HG03439 (cell line): ENCODE data around the gene SLC2A4.

ENCODE experiments used
- ATAC-seq: cut with Tn5 transposase; IDR thresholded peaks from one replicate; pipeline ENCODE4 v1.9.1; 2021; ENCODE audit warnings: mild to moderate bottlenecking, moderate library complexity; ENCODE audit not compliant: unreplicated experiment

The SLC2A4 gene

DNA sequence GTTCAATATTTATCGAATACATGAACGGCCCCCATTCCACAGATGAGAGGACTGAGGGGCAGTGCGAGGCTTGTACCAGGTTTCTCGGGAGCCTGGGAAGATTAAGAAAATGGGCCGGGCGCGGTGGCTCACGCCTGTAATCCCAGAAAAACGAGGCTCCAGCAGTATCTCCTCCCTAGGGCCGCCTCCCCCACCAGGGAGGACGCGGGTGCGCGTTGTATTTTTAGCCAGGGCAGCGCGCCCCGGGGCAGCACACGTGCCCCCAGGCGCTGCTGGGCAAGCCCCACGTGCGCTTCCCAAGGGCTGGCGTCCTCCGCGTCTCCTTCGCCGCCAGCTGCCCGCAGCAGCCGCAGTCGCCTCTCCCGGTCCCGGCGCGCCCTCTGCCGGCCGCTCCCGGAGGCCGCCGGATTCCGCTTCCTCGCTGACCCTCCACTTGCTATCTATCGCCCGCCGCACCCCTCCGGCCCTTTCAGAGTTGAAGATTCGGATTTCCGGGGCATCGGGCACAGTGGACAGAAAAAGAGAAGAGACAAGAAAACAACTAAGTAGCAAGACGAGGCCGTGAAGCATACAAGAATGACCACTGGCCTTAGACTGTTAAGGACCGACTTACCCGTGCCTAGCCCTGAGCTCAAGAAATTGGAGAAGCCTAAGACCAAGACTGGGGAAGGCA, 14.8 kb downstream of the SLC2A4 start:
- peak; percentile 64 for ATAC-seq

DNA sequence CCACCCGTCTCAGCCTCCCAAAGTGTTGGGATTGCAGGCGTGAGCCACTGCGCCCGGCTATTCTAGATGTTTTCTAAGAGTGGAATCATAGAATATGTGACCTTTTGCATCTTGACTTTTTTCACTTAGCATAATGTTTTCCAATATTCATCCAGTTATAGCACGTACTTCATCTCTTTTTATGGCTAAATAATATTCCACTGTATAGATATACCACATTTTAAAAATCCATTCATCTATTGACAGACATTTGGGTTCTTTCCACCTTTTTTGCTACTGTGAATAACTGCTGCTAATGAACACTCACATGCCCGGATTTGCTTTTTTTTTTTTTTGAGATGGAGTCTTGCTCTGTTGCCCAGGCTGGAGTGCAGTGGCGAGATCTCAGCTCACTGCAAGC, 22.7 kb downstream of the SLC2A4 start:
- ATAC-seq = no peak

DNA sequence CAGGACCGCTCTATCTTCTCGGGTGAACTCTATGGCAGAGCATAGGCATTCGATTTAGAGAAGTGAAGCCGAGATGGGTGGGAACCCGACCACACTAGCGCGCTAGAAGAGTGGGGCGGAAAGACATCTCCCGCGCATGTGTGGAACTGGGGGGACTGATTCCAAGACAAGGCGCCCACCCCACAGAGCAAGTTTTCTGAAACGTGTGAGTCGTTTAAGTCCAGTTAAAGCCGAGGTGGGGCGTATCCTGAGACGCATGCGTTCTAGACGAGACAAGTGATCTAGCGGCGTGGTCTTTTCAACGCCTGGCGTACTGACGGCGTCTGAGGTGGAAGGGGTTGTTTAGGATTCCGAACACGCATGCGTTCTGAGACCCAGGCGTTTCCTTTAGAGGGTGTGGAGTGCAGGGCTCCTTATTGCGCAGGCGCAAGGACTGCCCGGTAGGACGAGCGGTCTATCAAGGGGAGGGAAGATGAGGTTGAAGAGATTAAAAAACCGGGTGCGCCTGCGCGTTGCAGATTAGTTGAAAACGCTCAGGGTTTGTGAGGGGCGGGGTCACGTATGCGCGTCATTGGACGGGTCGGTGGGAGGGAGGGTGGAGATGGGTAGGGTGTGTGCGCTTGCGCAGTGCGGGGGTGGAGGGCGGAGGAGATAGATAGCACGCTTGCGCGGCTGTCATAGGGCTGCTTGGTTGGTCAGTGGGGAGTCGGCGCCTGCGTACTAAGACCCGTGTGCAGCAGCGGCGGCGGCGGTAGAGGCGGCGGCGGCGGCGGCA, 25.6 kb downstream of the SLC2A4 start, which contains the start of gene EIF5A:
Gene EIF5A, plus strand, starts transcription at position 718 of the 775 bp plus-strand sequence. CDS start 2,008 bp downstream, outside the sequence.
- ATAC-seq = peak; percentile 68

DNA sequence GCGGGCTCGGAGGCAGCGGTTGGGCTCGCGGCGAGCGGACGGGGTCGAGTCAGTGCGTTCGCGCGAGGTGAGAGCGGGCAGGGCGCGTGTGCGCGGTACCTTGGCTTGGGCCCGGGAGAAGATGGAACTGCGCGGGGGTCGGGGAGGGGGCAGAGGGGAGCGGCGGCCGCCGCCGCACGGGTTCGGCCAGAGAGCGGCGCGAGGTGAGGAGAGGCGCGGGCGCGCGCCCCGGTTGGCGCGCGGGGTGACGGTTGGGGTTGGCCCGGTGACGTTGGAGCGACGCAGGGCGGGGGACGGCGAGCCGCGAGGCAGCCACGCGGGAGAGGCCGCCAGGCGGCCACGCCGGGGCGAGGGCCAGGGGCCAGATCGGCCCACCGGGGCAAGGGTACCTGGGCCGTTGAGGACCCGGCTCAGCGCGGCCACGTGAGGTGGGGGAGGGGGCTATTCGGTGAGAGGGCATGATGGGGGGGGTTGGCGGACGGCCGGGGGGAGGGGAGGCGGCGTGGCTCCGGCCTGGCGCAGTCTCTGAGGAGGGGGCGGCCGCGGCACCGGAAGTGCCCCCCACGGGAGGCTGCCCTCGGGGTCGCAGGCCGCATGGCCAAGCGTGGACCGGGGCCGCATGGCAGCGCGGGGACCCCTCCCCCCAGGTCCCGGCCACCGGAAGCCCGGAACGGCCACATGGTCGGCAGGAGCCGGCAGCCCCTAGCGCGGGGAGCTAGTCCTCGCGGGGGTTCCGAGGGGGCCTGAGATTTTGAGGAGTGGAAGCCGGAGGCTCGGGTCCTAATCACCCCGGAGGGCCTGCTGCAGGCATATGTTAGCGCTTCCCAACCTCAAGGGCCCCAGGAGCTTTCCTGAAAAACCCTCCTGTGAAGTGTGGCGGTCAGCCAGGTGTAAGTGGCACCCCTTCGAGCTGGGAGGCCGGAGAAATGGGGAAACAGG, 26.4 kb downstream of the SLC2A4 start:
- no peak for ATAC-seq

DNA sequence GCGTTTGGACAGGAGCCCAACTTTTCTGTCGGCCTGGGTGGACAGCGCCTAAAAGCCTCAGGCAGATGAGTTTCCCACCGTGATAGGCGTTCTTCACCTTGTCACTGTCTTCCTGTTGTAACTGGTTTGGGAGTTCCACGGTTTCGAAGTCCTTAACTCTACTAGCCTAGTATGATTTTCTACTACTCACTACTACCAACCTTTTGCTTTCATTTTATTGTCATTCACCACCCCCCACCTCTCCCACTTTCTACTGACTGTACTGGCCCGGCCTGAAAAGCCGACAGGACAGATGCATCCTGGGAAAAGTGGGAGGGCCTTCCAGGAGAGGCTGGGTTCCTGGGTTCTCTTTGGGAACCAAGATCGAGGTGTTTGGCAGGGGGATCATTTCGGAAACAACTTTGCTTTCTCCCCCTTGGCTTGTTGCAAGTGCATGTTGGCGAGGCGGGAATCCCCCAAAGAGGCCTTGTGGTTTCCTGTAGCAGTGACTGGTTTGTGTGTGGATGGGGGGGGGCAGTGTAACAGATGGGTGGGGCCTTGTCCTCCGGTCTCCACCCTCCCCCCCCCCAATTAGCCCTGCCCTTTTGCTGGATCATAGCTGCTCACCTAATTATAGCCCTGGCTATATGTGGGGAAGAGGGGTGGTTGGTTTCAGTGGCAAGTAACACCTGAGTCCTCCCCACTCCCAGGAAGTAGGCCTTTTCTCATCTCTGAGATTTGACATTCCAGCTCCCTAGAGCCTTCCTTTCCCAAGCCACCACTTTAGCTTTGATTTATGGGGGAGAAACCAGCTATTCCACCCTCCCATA, 27.3 kb downstream of the SLC2A4 start:
- ATAC-seq = no peak

DNA sequence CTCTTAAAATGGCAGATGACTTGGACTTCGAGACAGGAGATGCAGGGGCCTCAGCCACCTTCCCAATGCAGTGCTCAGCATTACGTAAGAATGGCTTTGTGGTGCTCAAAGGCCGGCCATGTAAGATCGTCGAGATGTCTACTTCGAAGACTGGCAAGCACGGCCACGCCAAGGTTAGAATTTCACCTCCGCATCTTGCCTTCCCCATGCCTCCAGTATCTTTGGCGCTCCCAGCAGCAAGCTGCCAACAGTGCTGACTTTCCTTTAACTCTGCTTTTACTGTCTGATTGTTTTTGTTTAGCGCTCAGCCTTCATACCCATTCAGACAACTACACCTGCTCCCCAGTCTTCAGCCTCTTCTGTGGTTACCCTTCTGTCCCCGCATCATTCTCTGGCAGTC, 28.1 kb downstream of the SLC2A4 start:
- no peak for ATAC-seq

DNA sequence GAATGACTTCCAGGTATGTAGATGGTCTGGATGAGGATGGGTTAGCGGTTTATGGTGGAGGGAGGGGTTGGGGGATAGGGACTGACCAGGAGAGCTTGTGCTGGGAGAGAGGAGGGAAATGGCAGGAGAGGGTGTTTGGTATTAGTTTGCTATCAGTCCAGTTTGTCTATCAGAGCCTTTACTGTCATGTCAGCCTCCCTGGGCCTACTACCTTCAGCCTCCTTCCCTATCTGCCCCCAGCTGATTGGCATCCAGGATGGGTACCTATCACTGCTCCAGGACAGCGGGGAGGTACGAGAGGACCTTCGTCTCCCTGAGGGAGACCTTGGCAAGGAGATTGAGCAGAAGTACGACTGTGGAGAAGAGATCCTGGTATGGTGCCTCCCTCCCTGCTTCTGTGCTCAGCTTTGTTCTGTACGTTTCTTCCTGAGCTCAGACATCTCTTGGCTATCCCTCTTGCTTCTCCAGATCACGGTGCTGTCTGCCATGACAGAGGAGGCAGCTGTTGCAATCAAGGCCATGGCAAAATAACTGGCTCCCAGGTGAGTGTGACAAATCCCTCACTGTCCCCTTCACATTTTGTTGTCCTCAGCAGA, 29.7 kb downstream of the SLC2A4 start:
- ATAC-seq = no peak

DNA sequence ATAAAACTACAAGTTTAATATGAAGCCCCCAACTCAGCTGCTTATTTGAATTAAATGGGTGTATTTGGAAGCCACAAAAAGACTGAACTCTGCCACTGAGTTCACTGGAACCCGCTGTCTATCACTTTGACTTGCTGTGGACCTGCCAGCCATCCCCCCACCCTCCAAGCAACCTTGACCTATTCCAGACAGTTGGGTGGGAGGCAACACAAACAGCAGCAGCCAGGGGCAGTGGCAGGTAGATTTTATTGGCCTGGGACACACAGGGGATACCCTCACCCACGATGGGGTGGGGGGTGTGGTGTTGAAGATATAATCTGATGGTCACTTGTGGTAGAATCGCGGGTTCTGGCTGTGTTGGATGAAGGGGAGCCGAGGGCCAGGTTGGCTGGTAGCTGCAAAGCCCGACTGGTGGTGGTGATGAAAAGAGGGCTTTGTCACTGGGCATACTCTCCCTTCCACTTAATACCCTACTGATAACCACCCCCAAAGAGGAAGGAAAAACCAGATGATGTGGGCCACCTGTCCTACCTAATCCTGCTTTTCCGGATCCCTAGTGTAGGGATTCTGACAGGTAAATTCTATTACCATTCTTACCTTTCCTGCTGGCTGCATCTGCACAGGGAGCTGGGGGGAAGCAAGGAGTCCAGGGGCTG, 31.0 kb downstream of the SLC2A4 start:
- ATAC-seq = no peak

DNA sequence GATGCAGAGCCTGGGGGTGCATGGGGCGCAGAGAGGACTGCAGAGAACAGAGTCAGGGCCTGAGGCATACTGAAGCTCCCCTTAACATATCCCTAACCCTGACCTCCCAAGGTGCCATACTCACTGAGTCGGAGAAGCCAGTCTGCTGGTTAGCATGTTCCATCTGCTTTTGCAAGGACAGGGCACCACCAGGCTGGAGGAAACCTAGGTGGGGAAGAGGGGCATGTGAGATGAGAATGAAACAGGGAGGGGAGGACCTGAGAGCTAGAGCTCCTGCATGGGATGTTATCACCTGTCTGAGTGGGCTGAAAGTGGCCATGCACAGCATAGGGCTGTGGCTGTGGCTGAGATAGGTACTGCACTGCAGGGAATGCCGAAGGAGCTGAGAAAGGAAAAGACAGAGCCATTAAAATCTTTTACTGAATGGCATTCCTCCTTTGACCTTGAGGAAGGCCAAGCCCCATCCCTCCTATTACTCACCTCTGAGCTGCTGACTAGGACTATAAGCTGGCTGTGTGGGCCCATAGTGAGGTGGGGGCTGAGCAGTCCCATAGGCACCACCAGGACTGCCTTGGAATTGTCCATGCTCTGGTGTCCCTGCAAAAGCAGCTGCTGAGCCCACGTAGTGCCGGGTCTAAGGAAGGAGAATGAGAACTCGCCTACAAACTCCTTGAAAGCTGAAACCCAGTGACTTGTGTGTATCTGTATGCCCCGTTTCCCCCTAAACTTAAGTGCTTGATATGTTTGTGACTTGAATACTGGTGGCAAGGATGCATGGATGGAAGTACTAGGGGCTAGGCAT, 31.8 kb downstream of the SLC2A4 start:
- ATAC-seq = no peak

DNA sequence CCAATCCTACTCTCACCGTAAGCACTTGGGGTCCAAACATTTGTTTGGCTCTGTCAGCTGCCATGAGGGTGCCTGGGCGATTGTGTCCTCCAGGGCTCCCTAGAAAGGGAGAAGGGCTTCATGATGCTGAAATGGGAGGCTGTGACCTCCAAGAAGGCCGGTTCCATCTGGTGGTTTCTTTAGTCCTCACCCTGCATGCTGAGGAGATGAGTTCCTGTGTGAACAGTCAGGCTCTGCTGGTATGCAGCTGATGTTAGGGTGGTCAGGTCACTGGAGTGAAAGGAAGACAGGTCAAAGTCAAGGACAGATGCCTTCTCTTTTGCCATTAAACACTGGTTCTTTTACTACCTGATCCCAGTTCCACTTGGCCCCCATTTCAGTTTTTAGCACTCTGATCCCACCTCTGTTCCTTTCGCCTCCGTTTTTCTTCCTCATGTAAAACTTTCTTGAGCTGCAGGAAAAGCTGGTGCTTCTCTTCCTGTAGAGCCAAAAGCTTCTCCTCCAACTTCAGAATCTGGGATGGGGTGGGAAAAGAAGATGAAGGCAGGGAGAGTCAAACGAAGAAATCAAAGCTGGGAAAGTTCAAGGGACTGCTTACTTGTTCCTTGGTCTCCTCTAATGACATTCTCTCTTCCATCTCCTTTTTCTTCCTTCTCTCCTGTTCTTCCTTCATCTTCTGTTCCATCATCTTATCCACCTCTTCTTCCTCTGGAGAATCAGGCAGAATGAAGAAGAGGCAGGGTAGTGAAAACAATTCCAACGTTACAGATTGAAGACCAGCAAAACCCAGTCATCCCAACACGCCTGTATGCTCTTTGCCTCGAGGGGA, 32.6 kb downstream of the SLC2A4 start:
- no peak for ATAC-seq

DNA sequence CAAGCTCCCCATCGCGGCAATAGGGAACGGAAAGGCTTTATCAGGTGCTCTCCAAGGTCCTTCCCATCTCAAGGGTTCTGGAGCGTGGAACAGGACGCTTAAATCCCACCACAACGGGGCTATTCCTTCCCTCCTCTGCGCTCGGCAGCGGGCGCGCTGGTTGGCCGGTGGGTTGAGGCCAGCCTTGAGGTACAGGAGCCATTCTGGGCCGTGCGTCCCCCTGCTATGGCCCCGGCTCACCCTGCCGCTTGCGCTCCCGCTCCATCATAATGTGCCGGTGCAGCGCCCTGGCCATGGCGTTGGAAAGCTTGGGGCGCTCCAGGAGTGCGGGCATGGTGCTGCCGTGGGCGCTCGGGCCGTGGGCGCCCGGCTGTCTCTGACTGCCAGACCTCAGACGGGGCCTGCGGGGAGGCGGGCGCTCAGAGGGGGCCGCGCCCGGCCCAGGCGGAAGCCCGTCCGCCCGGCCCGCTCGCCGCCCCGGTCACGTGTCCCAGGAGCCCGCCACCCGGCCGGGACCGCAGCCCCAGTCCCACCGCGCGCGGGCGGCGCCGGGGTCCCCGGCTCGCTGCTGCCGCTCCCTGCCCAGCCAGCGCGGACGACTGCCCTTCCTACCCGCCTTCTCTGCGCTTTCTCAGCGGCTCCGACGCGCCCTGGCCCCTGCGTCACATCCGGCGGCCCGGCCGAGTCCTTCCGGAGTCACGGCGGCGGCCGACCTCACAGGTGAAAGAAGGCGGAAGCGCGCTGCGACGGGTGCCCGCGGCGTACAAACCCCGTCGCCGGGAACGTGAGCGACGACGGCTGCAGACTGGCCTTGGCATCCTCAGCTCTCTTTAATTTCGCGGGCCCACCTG, 33.4 kb downstream of the SLC2A4 start, which contains the start of gene GPS2:
Gene GPS2, minus strand, starts transcription at position 642 of the 851 bp plus-strand sequence. Its CDS starts 308 bp downstream, at position 334.
- peak; percentile 58 for ATAC-seq

DNA sequence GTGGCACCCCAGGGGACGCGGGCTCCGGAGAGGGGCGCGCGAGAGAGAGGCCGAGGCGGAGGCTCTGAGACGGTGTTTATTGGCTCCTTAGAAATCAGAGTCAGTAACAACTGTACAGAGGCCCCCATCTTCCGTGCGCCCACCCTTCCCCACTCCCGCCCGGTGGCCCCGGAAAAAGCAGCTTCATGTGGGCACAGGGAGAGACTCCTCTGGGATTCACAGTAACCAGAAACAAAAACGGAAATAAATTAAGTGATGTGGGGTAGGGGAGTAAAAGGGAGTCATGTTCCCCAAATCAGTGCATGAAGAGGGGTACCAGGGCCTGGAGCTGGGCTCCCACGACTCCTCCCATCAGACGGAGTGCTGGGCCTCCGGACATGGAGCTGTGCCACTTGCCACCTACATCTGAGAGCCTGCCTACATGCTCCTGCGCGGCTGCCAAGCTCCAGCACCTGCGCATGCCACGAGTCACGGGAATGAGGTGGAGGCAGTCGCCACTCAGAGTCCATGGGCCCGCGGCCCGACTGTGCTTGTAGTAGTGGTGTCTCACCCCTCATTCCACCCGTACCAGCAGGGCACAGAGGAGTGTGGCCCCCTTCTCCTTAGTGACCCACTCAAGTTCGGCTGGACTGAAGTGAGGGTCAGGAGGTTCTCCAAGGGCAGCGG, 34.2 kb downstream of the SLC2A4 start:
- no peak for ATAC-seq

DNA sequence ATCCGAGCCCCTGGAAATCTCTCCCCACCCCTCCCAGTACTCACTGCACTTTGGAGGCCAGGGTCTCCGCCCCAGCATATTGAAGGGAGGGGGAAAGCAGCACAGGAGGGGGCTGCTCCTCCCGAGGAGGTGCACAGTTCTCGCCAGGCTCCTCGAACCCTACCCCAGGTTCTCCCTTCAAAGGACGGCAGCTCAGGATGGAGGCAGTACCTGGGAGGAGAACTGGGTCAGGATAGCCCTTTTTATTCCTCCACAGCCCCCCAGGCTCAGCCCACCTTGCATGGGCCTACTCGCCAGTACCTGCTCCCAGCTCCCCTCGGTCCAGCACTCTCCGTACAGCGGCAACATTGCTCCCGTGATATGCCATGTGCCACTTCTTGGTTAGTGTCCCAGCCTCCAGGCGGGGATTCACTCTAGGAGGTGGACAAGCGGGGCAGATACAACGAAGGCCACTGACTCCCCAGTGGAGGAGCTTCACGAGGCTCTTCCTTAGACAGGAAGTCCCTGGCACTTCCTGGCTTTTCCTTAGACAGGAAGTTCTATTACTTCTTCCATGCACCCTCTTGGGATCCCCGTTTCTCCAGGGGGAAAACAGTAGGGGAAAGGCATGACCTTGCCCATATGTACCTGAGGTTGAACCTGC, 35.8 kb downstream of the SLC2A4 start:
- no peak for ATAC-seq

DNA sequence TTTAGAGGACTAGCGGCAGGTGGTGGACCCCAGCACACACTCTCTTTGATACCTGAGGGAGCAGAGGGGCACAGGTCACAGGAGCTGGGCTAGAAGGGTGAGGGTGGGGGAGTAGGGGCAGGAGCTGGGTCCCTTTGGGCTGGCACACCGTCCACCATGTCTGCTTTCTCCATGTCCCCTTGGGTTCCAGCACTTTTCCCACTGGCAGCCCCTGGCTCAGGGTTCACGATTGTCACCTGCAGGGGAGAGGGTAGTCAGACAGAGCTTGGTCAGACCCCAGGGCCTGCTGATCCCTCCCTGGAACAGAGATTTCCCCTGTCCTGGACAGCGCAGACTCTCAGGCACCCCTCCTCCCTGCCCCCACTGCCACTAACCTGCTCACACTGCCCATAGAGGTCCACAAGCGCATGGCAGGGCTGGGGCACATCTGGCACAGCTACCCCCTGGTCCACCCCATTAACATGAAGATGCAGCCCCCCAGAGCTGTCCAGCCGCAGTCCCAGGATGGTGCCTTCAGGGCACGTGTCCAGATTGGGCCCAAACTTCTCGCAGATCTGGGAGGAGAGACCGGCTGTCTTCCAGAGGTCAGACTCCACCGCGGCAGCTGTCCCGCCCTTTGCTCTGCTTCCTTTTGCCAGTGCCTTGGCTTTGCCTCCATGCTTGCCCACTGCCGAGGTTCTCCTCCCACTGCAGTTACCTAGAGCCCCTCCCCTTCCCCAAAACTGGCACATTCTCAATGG, 36.8 kb downstream of the SLC2A4 start:
- ATAC-seq = no peak

DNA sequence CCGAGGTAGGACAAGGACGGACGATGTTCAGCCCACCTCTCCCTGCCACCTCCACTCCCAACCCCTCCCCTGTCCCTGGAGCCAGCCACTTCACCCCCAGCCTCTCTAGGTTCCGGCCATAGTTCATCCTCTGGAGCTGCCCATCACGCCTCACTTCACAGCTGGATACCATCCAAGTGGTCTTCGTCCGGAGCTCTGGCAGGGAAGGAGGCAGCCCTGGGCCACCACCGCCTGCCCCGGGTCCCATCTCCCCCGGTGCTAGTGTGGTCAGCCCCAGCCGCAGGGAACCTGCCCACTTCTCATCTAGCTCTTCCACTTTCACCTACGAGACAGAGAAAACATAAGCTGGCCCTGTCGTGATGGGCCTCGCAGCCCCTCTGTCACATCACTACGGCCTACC, 39.9 kb downstream of the SLC2A4 start:
- no peak for ATAC-seq
